A673 (cell line): ENCODE data around the gene GOLGA3. TPM values are rescaled to one million over a fixed set of nuclear protein-coding genes. Genes with fewer than 3 reads are reported as not detected.

Experiments used
- BruUV-seq: library from RNA; stranded (reverse); fragments of 400-500 nt; replicated peaks from 2 replicates; lab custom pipeline; 2021; lab: Mats Ljungman, UMichigan
- CTCF ChIA-PET: fragments of 300-600 bp; sonication (Branson Sonifier 250); formaldehyde crosslinking; loops from one replicate; lab custom pipeline; 2022; ENCODE audit warnings: antibody characterized with exemption; lab: Charles Lee
- POLR2A ChIA-PET: fragments of 300-600 bp; sonication (Branson Sonifier 250); formaldehyde crosslinking; loops from one replicate; lab custom pipeline; 2022; ENCODE audit warnings: antibody characterized with exemption; ENCODE audit not compliant: low non-redundant PET; lab: Charles Lee
- DNase-seq: peaks from one replicate; pipeline ENCODE4 v3.0.0-alpha.2; 2015; ENCODE audit warnings: low spot score
- H3K27ac ChIP-seq: fragments of 200-600 bp; sonication (generic); 2 replicates; pipeline ENCODE4 v1.5.1; 2016; ENCODE audit warnings: mixed run types, low read depth, mild to moderate bottlenecking, mixed read lengths, antibody characterized with exemption, low read length; ENCODE audit not compliant: poor library complexity, severe bottlenecking
- H3K27me3 ChIP-seq: fragments of 200-600 bp; sonication (generic); replicated peaks from 2 replicates; pipeline ENCODE4 v1.6.1; 2017; ENCODE audit warnings: mixed run types, low read depth, mild to moderate bottlenecking, mixed read lengths, antibody characterized with exemption, low read length; ENCODE audit not compliant: insufficient read depth, poor library complexity
- H3K36me3 ChIP-seq: fragments of 200-600 bp; sonication (generic); 2 replicates; pipeline ENCODE4 v1.6.1; 2016; ENCODE audit warnings: mixed run types, mild to moderate bottlenecking, mixed read lengths, antibody characterized with exemption, low read length; ENCODE audit not compliant: insufficient read depth, poor library complexity, severe bottlenecking
- H3K4me1 ChIP-seq: fragments of 200-600 bp; sonication (generic); 2 replicates; pipeline ENCODE4 v1.6.1; 2017; ENCODE audit warnings: mixed run types, mild to moderate bottlenecking, mixed read lengths, antibody characterized with exemption, low read length; ENCODE audit not compliant: insufficient read depth, poor library complexity, severe bottlenecking
- H3K4me3 ChIP-seq: fragments of 200-600 bp; sonication (generic); 2 replicates; pipeline ENCODE4 v1.5.1; 2016; ENCODE audit warnings: low read depth, mixed run types, mild to moderate bottlenecking, mixed read lengths, low read length; ENCODE audit not compliant: poor library complexity, severe bottlenecking
- H3K9me3 ChIP-seq: fragments of 200-600 bp; sonication (generic); 2 replicates; pipeline ENCODE4 v1.6.1; 2016; ENCODE audit warnings: mixed run types, low read depth, mild to moderate bottlenecking, mixed read lengths, antibody characterized with exemption, low read length; ENCODE audit not compliant: poor library complexity, severe bottlenecking
- CTCF ChIP-seq: fragments of 300-800, 200-600 bp; sonication (generic); conservative IDR thresholded peaks from 2 replicates; pipeline ENCODE4 v1.5.1; 2017; ENCODE audit warnings: low read depth, mild to moderate bottlenecking, antibody characterized with exemption, low read length, moderate library complexity, mixed read lengths
- EZH2 ChIP-seq: fragments of 200-600 bp; sonication (generic); IDR thresholded peaks from 2 replicates; pipeline ENCODE4 v1.6.1; 2017; ENCODE audit warnings: borderline replicate concordance, low read depth, mild to moderate bottlenecking, mixed read lengths, antibody characterized with exemption, low read length; ENCODE audit not compliant: poor library complexity, severe bottlenecking
- intact Hi-C: fragments of 100-400 bp; cut with micrococcal nuclease; formaldehyde crosslinking; loops from one replicate; pipeline ENCODE4 v1.10.0; 2022; ENCODE audit not compliant: unreplicated experiment
- total RNA-seq: library from RNA; stranded (reverse); gene quantifications from 2 replicates; pipeline ENCODE4 v1.2.3, GENCODE V29; 2021

GOLGA3 gene
- total RNA-seq, 1 experiment from 2014 or later: 58.4 TPM

DNA sequence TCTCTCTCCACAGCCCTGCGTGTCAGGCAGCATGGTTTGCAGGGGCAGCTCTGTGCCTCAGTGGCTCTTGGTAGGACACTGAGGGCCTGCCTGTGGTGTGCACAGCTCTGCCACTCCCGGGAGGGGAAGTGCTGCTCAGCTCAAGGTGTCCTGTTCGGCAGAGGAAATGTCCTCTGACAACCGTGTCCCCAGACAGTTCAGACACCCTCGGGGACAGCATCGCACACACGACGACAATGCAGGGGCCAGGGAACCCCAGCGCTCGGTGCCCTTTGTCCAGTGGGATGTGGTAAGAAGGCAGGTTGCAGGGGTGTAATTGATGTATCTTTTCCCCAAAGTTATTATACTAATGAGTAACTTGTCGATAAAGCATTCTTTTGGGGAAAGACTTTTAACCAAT lies 81.3 kb downstream of the GOLGA3 start:
- Histone ChIP-seq H3K27ac (no peak overlapping the region), H3K4me1 (no peaks in the 10 kb centered on the region), H3K9me3 (no peaks in the 10 kb centered on the region), H3K36me3 (peaks cover 93% of the 10 kb centered on the region), H3K4me3 (no peak overlapping the region), H3K27me3 (no peaks in the 10 kb centered on the region)
- TF ChIP-seq EZH2 (no peak), CTCF (no peak)
- ChIA-PET CTCF (no interaction called here), POLR2A (no interaction called here)
- DNase-seq: no peak
- intact Hi-C loops: no loop called here
- BruUV-seq: no TSS peak

- Histone ChIP-seq H3K27me3 (no peaks in the 10 kb centered on the region), H3K4me3 (no peak overlapping the region), H3K27ac (no peak overlapping the region), H3K9me3 (no peaks in the 10 kb centered on the region), H3K4me1 (no peaks in the 10 kb centered on the region), H3K36me3 (peaks cover 96% of the 10 kb centered on the region)
- ChIA-PET CTCF (no interaction called here), POLR2A (no interaction called here)
- no TSS peak for BruUV-seq
- DNase-seq: no peak
- no peak for TF ChIP-seq CTCF
- intact Hi-C loops: no loop called here
These were observed 82.1 kb downstream of the GOLGA3 start for GRCh38 chr12:132746613-132747012.

- Histone ChIP-seq H3K27me3 (no peaks in the 10 kb centered on the region), H3K36me3 (peaks cover 98% of the 10 kb centered on the region), H3K27ac (no peak overlapping the region), H3K9me3 (no peaks in the 10 kb centered on the region), H3K4me1 (no peaks in the 10 kb centered on the region), H3K4me3 (no peak overlapping the region)
- intact Hi-C loops: no loop called here
- TF ChIP-seq EZH2: no peak
- no peak for TF ChIP-seq CTCF
- DNase-seq: no peak
- CTCF ChIA-PET: no interaction called here
- POLR2A ChIA-PET: no interaction called here
- BruUV-seq: no TSS peak
These were observed 84.8 kb downstream of the GOLGA3 start for GRCh38 chr12:132743831-132744230.
